ENCODE measurements around the gene C6orf120.

Gene C6orf120

DNA sequence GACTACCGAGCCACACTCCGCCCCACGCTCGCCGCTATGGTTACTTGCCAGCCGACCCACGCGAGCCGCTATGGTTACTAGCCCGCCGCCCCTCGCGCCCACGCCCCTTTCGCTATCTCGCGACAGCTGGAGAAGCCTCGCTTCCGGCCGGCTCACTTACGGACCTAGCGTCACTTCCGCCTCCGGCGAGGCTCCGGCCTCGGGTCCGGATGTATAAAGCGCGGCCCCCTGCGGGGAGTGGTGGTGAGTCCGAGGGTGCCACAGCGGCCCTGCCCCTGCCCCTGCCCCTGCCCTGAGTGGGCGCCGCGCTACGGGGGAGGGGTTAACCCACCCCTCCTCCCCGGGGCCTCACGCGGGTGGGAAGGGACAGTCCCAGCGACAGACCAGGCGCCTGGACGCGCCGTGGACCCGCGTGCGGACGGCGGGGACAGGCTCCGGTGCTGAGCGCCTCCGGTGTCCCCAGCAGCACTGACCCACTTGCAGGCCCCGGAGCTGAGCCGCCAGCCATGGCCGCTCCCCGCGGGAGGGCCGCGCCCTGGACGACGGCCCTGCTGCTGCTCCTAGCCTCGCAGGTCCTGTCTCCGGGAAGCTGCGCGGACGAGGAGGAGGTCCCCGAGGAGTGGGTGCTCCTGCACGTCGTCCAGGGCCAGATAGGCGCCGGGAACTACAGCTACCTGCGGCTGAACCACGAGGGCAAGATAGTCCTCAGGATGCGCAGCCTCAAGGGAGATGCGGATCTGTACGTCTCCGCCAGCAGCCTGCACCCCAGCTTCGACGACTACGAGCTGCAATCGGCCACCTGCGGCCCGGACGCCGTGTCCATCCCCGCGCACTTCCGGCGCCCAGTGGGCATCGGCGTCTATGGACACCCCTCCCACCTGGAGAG is at the start of gene C6orf120, which contains the start of gene WDR27:
Gene C6orf120, plus strand, starts transcription at position 173 of the 886 bp plus-strand sequence. Its CDS starts 334 bp downstream, at position 507.
Gene WDR27, minus strand, starts transcription at position 76 of the 886 bp plus-strand sequence. CDS start 13,024 bp downstream, outside the sequence.
- DNase-seq = peak; percentile 98

DNA sequence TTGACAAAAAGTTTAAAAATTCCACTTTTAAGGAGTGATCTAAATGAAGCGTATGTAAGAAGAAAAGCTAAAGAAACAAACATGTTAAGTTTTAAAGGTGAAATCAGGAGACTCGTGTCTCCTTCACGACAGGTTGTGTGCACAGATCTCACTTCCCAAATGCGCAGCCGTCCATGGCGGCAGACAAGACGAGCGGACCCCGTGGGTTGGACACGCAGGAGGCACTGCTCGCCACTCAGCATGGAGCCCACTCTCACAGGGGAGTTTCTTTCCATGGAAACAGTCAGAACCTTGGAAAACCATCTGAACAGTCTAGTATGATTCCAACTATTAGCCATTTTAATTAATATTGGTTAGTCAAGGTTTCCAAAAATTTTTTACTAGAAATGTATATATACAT is 49.0 kb upstream of the C6orf120 start:
- DNase-seq = no peak

- DNase-seq = no peak
Observed at GRCh38 chr6:169653691-169654090, 48.2 kb upstream of the C6orf120 start.

- DNase-seq = peak; percentile 59 to 69
Observed at GRCh38 chr6:169654598-169655391, 47.1 kb upstream of the C6orf120 start.

- DNase-seq = no peak
Observed at GRCh38 chr6:169656546-169657283, 45.2 kb upstream of the C6orf120 start.

- no peak for DNase-seq
Observed at GRCh38 chr6:169657284-169657610, 44.7 kb upstream of the C6orf120 start.

DNA sequence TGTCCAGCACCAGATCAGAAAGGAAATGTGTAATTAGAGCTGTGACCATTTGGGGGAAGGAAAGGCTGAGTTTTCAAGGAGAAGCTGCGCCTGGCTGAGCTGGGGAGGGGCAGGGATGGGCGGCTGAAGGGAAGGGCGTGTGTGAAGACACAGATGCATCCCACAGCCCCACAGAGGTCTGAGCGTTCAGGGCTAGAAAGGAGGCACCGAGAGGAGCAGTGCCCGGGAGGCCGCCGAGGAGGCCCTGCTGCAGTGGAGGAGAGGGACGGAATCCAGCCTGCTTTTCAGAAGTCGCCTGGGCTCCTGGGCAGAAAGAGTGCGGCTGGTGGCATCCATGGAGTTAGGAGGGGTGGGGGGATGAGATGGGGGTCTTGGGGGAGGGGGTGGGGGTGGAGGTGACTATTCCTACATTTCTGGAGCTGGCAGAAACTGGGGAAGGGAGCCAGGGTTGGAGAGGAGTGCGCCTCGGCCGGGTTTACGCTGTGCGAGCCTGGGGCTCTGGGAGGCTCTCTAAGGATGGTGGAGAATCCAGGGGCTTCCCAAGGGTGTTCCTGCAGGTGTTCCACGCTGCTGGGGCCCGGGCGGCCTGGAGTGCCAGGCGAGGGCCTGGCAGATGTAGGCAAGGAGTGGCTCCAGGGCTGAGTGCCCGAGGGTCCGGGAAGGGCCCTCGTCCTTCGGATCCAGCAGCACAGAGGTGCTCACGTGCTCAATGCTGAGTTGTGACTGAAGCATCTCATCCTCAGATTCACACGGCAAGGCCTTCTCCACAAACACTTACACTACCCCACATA is 41.9 kb upstream of the C6orf120 start:
- DNase-seq = no peak

DNA sequence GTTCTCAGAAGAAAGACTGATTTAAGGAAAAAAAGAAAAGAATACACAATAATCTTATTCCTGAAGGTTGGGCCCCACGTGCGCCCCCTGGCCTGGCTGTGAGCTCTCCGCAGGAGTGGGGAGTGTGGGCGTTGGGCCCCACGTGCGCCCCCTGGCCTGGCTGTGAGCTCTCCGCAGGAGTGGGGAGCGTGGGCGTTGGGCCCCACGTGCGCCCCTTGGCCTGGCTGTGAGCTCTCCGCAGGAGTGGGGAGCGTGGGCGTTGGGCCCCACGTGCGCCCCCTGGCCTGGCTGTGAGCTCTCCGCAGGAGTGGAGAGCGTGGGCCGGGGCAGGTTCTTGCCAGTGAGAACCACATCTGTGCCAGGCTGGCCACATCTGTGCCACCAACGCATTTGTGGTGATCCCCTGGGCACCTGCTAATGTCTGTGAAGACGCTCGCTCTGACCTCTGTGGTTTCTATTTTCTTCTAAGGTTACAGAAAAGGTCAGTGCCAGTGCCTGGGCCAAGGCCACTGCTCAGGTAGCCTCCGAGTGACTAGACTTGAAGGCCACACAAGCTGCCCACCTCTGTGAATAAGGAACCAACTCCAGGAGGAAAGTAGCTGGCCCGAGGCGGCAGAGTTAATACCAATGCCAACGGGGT is 41.1 kb upstream of the C6orf120 start:
- no peak for DNase-seq

- DNase-seq = no peak
Observed at GRCh38 chr6:169661391-169661756, 40.6 kb upstream of the C6orf120 start.

GRCh38 chr6:169663468-169663867 is 38.5 kb upstream of the C6orf120 start:
- no peak for DNase-seq

DNA sequence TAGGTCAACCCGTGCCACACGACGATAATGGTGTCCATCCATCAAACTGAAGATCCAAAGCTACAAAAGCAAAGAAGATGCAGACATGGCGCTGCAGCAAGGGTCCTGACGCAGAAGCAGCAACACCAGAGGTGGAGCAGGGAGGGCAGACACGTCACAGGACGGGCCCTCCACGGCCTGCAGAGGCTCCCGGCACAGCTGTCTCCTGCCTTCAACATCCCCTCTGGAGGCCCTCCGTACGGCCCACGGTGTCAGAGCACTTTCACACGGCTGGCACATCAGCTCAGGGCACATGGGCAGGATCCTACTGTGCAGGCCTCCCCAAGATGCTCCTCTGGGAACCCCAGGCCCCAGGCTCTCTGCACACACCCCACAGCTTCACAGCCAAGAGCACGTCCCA is 37.7 kb upstream of the C6orf120 start:
- no peak for DNase-seq

- no peak for DNase-seq
Observed at GRCh38 chr6:169665289-169665688, 36.6 kb upstream of the C6orf120 start.

DNA sequence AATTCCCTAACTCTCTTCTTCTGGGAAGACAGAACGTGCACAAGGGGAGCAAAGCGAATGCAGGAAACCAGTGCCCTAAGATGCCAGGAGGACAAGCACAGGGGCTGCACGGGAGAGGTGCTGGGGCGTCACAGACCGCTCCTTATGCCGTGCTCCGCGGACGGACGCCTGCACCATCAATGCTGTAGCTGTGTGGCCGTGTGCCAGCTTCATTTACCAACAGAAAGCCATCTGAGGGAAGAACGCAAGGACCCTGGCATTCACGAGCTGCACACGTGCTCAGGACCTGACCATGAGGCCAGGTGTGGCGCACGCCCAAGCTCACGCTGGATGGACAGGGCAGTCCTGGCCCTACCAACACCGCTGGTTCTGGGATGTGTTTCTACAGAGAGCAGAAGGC is 35.5 kb upstream of the C6orf120 start:
- DNase-seq = no peak

- no peak for DNase-seq
Observed at GRCh38 chr6:169667716-169668115, 34.2 kb upstream of the C6orf120 start.

GRCh38 chr6:169668203-169668847 is 33.6 kb upstream of the C6orf120 start:
- DNase-seq = no peak

DNA sequence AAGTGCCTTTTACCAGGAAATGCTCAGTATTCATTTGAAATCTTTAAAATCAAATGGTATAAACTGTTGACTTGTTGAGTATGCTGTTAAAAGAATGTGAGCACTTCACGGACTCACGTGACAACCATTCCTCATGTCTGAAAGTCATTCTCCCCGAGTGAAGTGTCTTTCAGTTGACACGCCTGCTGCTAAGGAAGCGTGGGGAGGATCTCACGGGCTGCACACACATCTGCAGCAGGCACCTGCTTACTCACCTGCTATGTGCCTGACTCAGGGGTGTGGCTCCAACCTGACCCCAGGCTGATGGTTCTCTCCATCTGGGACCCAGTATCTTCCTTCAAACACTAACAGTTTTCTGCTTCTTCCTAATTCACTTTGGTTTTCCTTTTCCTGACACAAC is 32.8 kb upstream of the C6orf120 start:
- no peak for DNase-seq

- no peak for DNase-seq
Observed at GRCh38 chr6:169669889-169670288, 32.0 kb upstream of the C6orf120 start.

DNA sequence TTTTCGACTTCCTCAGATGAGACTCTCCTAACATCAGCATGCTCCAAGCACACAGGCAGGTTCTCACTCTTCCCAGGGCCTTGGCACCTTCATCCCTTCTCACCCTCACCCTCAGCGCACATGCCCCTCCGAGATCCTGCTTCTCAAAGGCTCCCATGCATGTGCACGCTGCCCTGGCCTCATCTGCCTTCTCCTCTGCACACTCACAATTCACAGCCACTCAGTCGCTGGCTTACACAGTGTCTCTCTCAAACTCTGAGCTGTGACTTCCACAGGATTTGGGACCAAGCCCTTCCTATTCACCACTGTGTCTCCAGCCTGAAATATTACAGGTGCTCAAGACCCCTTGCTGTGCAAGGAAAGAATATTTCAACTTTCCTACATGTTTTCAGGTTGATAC is 30.4 kb upstream of the C6orf120 start:
- no peak for DNase-seq

- no peak for DNase-seq
Observed at GRCh38 chr6:169675011-169675410, 26.9 kb upstream of the C6orf120 start.

- no peak for DNase-seq
Observed at GRCh38 chr6:169677096-169677495, 24.8 kb upstream of the C6orf120 start.

- DNase-seq = no peak
Observed at GRCh38 chr6:169678342-169678741, 23.6 kb upstream of the C6orf120 start.
